ENCODE data around the gene HIVEP2.

HIVEP2 gene

GRCh38 chr6:142913036-142913510 lies 31.9 kb downstream of the HIVEP2 start:
- TF ChIP-seq CTCF (IDR thresholded peaks at IDR 0.05; ENCODE audit: low read depth, low read length, missing control alignments): no peak
- H3K4me3 ChIP-seq (replicated peaks; ENCODE audit: low read depth, low read length): no peak overlapping the region
- DNase-seq (ENCODE audit: extremely low read depth, low read depth): no peak

GRCh38 chr6:142912125-142912524 lies 32.9 kb downstream of the HIVEP2 start:
- no peak overlapping the region for H3K4me3 ChIP-seq (replicated peaks; ENCODE audit: low read depth, low read length)
- no peak for DNase-seq (ENCODE audit: extremely low read depth, low read depth)
- no peak for TF ChIP-seq CTCF (IDR thresholded peaks at IDR 0.05; ENCODE audit: low read depth, low read length, missing control alignments)

DNA sequence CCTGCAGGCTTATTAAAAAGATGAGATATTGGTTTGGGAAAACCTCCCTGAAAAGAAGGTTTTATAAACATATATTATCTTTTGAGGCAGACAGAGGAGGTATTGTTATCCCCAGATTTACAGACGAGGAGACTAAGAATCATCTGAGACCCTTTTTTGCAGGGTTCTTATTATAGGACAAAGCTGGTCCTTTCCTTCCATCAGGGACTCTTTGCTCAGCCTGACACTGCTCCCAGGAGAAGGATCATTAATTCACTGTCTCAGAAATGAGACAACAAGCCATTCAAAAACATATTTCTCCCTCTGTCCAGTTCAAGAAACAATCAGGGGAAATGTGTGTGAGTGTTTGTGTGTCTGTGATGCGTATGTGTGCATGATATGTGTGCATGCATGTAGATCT lies 33.5 kb downstream of the HIVEP2 start:
- TF ChIP-seq CTCF (IDR thresholded peaks at IDR 0.05; ENCODE audit: low read depth, low read length, missing control alignments): no peak
- H3K4me3 ChIP-seq (replicated peaks; ENCODE audit: low read depth, low read length): no peak overlapping the region
- no peak for DNase-seq (ENCODE audit: extremely low read depth, low read depth)

- no peak overlapping the region for H3K4me3 ChIP-seq (replicated peaks; ENCODE audit: low read depth, low read length)
- DNase-seq (ENCODE audit: extremely low read depth, low read depth): no peak
- no peak for TF ChIP-seq CTCF (IDR thresholded peaks at IDR 0.05; ENCODE audit: low read depth, low read length, missing control alignments)
Observed at GRCh38 chr6:142909686-142910085, 35.3 kb downstream of the HIVEP2 start.

DNA sequence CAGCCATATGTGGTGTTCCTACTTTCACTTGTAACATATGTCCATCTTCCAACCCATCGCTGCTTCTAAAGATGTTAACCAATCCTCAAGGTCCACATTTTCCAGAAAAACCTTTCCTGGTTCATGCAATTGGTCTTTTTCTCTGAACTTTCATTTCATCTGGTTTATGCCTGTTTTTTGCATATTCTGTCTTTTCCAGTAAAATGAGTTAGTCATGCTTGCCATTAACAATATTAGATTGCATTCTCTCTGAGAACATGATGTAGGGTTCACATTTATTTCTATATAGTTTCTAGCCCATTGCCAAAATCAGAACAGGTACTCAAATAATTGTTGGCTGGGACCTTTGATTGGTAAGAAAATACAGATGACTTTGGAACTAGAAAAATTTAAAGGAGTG lies 36.7 kb downstream of the HIVEP2 start:
- no peak for TF ChIP-seq CTCF (IDR thresholded peaks at IDR 0.05; ENCODE audit: low read depth, low read length, missing control alignments)
- H3K4me3 ChIP-seq (replicated peaks; ENCODE audit: low read depth, low read length): no peak overlapping the region
- no peak for DNase-seq (ENCODE audit: extremely low read depth, low read depth)

- TF ChIP-seq CTCF (IDR thresholded peaks at IDR 0.05; ENCODE audit: low read depth, low read length, missing control alignments): no peak
- H3K4me3 ChIP-seq (replicated peaks; ENCODE audit: low read depth, low read length): no peak overlapping the region
- no peak for DNase-seq (ENCODE audit: extremely low read depth, low read depth)
Observed at GRCh38 chr6:142907544-142907943, 37.4 kb downstream of the HIVEP2 start.

- H3K4me3 ChIP-seq (replicated peaks; ENCODE audit: low read depth, low read length): no peak overlapping the region
- no peak for DNase-seq (ENCODE audit: extremely low read depth, low read depth)
- TF ChIP-seq CTCF (IDR thresholded peaks at IDR 0.05; ENCODE audit: low read depth, low read length, missing control alignments): no peak
Observed at GRCh38 chr6:142906945-142907470, 38.0 kb downstream of the HIVEP2 start.

Measured in HFF-Myc (cell line).